ENCODE measurements around the gene CDHR5. TPM values are rescaled to one million over a fixed set of nuclear protein-coding genes. Genes with fewer than 3 reads are reported as not detected.

The CDHR5 gene
- total RNA-seq, 5 donors from 2014 or later (not counting 1 experiment from before 2014, with no cell fraction given) = 0.26 to 0.29 TPM; not detected in 3

- H3K4me1 ChIP-seq (ENCODE audit: control insufficient read depth in 1 of 2, extremely low read depth in 1 of 2, insufficient read depth in 2 of 2, low read length in 2 of 2) = peaks cover 0 to 16% of the 10 kb centered on the region in 2 experiments
- DNase-seq = no peak
- ChIA-PET CTCF (no interaction called here), POLR2A (no interaction called here)
- H3K4me3 ChIP-seq (ENCODE audit: control insufficient read depth in 1 of 2, extremely low read depth in 1 of 2, low read length in 1 of 2) = no peak overlapping the region
- Mint-ChIP-seq H3K27me3 (no peaks in the 10 kb centered on the region), H3K4me3 (no peak overlapping the region), H3K4me1 (peaks cover 10 to 18% (median 15%) of the 10 kb centered on the region in 3 donors), H3K9me3 (no peaks in the 10 kb centered on the region), H3K27ac (no peak overlapping the region), H3K36me3 (peaks cover 29% of the 10 kb centered on the region)
- H3K9me3 ChIP-seq = no peaks in the 10 kb centered on the region
- no peak for ATAC-seq (replicated peaks in 1 of 4)
- H3K27ac ChIP-seq (ENCODE audit: low read length) = no peak overlapping the region
- peaks cover 30 to 83% of the 10 kb centered on the region in 2 donors for H3K36me3 ChIP-seq (ENCODE audit: control insufficient read depth in 2 of 2, extremely low read depth in 1 of 2, insufficient read depth in 1 of 2, low read length in 1 of 2)
- no peaks in the 10 kb centered on the region for H3K27me3 ChIP-seq (replicated peaks in 1 of 2; ENCODE audit: control insufficient read depth in 2 of 2, extremely low read depth in 1 of 2, insufficient read depth in 2 of 2, low read length in 1 of 2)
- 98% methylated on average over 19 of the region's 21 CpGs for WGBS (ENCODE audit: insufficient coverage)
Observed at GRCh38 chr11:593347-593746, 31.4 kb downstream of the CDHR5 start.

GRCh38 chr11:592918-593317 lies 31.8 kb downstream of the CDHR5 start:
- Mint-ChIP-seq H3K4me1 (peaks cover 14 to 23% (median 19%) of the 10 kb centered on the region in 3 donors), H3K36me3 (peaks cover 29% of the 10 kb centered on the region), H3K27ac (no peak overlapping the region), H3K9me3 (no peaks in the 10 kb centered on the region), H3K27me3 (no peaks in the 10 kb centered on the region), H3K4me3 (no peak overlapping the region)
- Histone ChIP-seq H3K27me3 (replicated peaks in 1 of 2; ENCODE audit: control insufficient read depth in 2 of 2, extremely low read depth in 1 of 2, insufficient read depth in 2 of 2, low read length in 1 of 2) (no peaks in the 10 kb centered on the region), H3K4me3 (ENCODE audit: control insufficient read depth in 1 of 2, extremely low read depth in 1 of 2, low read length in 1 of 2) (no peak overlapping the region), H3K27ac (ENCODE audit: low read length) (no peak overlapping the region), H3K36me3 (ENCODE audit: control insufficient read depth in 2 of 2, extremely low read depth in 1 of 2, insufficient read depth in 1 of 2, low read length in 1 of 2) (peaks cover 30 to 79% of the 10 kb centered on the region in 2 donors), H3K9me3 (no peaks in the 10 kb centered on the region), H3K4me1 (ENCODE audit: control insufficient read depth in 1 of 2, extremely low read depth in 1 of 2, insufficient read depth in 2 of 2, low read length in 2 of 2) (peaks cover 0 to 21% of the 10 kb centered on the region in 2 experiments)
- POLR2A ChIA-PET = no interaction called here
- CTCF ChIA-PET = no interaction called here
- ATAC-seq (replicated peaks in 1 of 4) (no peak), DNase-seq (no peak)
- WGBS (ENCODE audit: insufficient coverage) = 100% methylated on average over 3 of the region's 10 CpGs

DNA sequence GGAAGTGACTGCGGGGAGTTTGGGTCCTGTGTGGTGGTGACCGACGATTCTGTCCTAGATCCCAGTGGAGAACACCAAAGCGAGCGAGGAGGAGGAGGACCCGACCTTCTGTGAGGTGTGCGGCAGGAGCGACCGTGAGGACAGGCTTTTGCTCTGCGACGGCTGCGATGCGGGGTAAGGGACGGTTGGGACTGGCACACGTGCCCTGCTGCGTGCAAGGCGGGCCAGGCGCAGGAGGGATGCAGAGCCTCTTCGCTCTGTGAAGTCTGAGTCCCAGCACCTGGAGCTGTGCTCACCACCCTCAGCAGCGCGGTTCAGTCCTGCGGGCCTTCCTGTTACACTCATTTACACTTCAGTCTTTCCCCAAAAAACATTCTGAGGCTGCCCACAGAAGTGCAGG lies 32.3 kb downstream of the CDHR5 start:
- Mint-ChIP-seq H3K4me1 (peaks cover 19 to 27% (median 23%) of the 10 kb centered on the region in 3 donors), H3K27ac (no peak overlapping the region), H3K4me3 (no peak overlapping the region), H3K9me3 (no peaks in the 10 kb centered on the region), H3K27me3 (no peaks in the 10 kb centered on the region), H3K36me3 (peaks cover 31% of the 10 kb centered on the region)
- no peaks in the 10 kb centered on the region for H3K9me3 ChIP-seq
- H3K27ac ChIP-seq (ENCODE audit: low read length) = no peak overlapping the region
- CTCF ChIA-PET = no interaction called here
- POLR2A ChIA-PET = no interaction called here
- H3K4me3 ChIP-seq (ENCODE audit: control insufficient read depth in 1 of 2, extremely low read depth in 1 of 2, low read length in 1 of 2) = no peak overlapping the region
- no peak for DNase-seq
- peaks cover 30 to 75% of the 10 kb centered on the region in 2 donors for H3K36me3 ChIP-seq (ENCODE audit: control insufficient read depth in 2 of 2, extremely low read depth in 1 of 2, insufficient read depth in 1 of 2, low read length in 1 of 2)
- H3K27me3 ChIP-seq (replicated peaks in 1 of 2; ENCODE audit: control insufficient read depth in 2 of 2, extremely low read depth in 1 of 2, insufficient read depth in 2 of 2, low read length in 1 of 2) = no peaks in the 10 kb centered on the region
- H3K4me1 ChIP-seq (ENCODE audit: control insufficient read depth in 1 of 2, extremely low read depth in 1 of 2, insufficient read depth in 2 of 2, low read length in 2 of 2) = peaks cover 3 to 25% of the 10 kb centered on the region in 2 experiments
- over 99% methylated on average over 19 of the region's 22 CpGs for WGBS (ENCODE audit: insufficient coverage)
- no peak for ATAC-seq (replicated peaks in 1 of 4)

DNA sequence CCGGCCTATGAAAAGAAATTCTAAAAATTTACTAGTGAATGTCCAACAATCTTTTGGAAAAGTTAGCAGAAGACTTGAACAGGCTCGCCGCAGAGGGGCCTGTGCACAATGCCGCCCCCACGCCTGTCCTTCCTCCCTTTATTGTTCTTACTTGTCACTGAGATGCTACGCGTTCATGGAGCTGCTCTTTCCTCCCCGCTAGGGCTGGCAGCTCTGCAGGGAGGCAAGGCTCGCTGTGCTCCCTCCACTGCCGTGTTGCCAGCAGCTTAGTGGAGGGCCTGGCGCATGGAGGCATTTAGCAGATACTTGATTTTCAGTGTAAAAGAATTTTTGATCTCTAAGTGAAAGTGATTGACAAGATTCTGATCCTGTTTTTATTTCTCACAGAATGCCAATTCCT lies 33.8 kb downstream of the CDHR5 start:
- H3K27ac ChIP-seq (ENCODE audit: low read length) = no peak overlapping the region
- H3K4me1 Mint-ChIP-seq = peaks cover 31 to 34% (median 33%) of the 10 kb centered on the region in 3 donors
- POLR2A ChIA-PET = no interaction called here
- no peaks in the 10 kb centered on the region for H3K9me3 Mint-ChIP-seq
- no peaks in the 10 kb centered on the region for H3K27me3 Mint-ChIP-seq
- peaks cover 26 to 78% of the 10 kb centered on the region in 2 donors for H3K36me3 ChIP-seq (ENCODE audit: control insufficient read depth in 2 of 2, extremely low read depth in 1 of 2, insufficient read depth in 1 of 2, low read length in 1 of 2)
- H3K4me3 ChIP-seq (ENCODE audit: control insufficient read depth in 1 of 2, extremely low read depth in 1 of 2, low read length in 1 of 2) = no peak overlapping the region
- no peak overlapping the region for H3K4me3 Mint-ChIP-seq
- H3K9me3 ChIP-seq = no peaks in the 10 kb centered on the region
- ATAC-seq (replicated peaks in 1 of 4) (no peak), DNase-seq (no peak)
- 82% methylated on average over 9 of the region's 11 CpGs for WGBS (ENCODE audit: insufficient coverage)
- H3K27ac Mint-ChIP-seq = peak overlapping the region in 1 of 2 donors; percentile 28
- CTCF ChIA-PET = interaction anchor here in 1 of 2 donors (0.7 kb wide), 1 partner anchor 13 kb away, joined by 3 read pairs; no protein-coding TSS in a partner anchor
- no peaks in the 10 kb centered on the region for H3K27me3 ChIP-seq (replicated peaks in 1 of 2; ENCODE audit: control insufficient read depth in 2 of 2, extremely low read depth in 1 of 2, insufficient read depth in 2 of 2, low read length in 1 of 2)
- H3K36me3 Mint-ChIP-seq = peaks cover 32% of the 10 kb centered on the region
- H3K4me1 ChIP-seq (ENCODE audit: control insufficient read depth in 1 of 2, extremely low read depth in 1 of 2, insufficient read depth in 2 of 2, low read length in 2 of 2) = peaks cover 5 to 32% of the 10 kb centered on the region in 2 experiments

GRCh38 chr11:589798-590197 lies 35.0 kb downstream of the CDHR5 start:
- POLR2A ChIA-PET = no interaction called here
- no peak overlapping the region for H3K4me3 Mint-ChIP-seq
- H3K36me3 Mint-ChIP-seq = peaks cover 32% of the 10 kb centered on the region
- H3K36me3 ChIP-seq (ENCODE audit: control insufficient read depth in 2 of 2, extremely low read depth in 1 of 2, insufficient read depth in 1 of 2, low read length in 1 of 2) = peaks cover 22 to 73% of the 10 kb centered on the region in 2 donors
- no peaks in the 10 kb centered on the region for H3K9me3 ChIP-seq
- DNase-seq (no peak), ATAC-seq (replicated peaks in 1 of 4) (no peak)
- no peak overlapping the region for H3K27ac ChIP-seq (ENCODE audit: low read length)
- H3K4me1 ChIP-seq (ENCODE audit: control insufficient read depth in 1 of 2, extremely low read depth in 1 of 2, insufficient read depth in 2 of 2, low read length in 2 of 2) = peaks cover 5 to 32% of the 10 kb centered on the region in 2 experiments
- H3K27me3 ChIP-seq (replicated peaks in 1 of 2; ENCODE audit: control insufficient read depth in 2 of 2, extremely low read depth in 1 of 2, insufficient read depth in 2 of 2, low read length in 1 of 2) = no peaks in the 10 kb centered on the region
- H3K4me3 ChIP-seq (ENCODE audit: control insufficient read depth in 1 of 2, extremely low read depth in 1 of 2, low read length in 1 of 2) = no peak overlapping the region
- CTCF ChIA-PET = interaction anchor here in 1 of 2 donors (2.3 kb wide), 1 partner anchor 35 kb away, joined by 9 read pairs; no protein-coding TSS in a partner anchor
- peak overlapping the region in 1 of 2 donors; percentile 55 for H3K27ac Mint-ChIP-seq
- H3K9me3 Mint-ChIP-seq = no peaks in the 10 kb centered on the region
- 94% methylated on average over 26 of the region's 26 CpGs for WGBS (ENCODE audit: insufficient coverage)
- H3K27me3 Mint-ChIP-seq = no peaks in the 10 kb centered on the region
- H3K4me1 Mint-ChIP-seq = peaks cover 28 to 34% (median 30%) of the 10 kb centered on the region in 3 donors

- Histone ChIP-seq H3K4me1 (ENCODE audit: control insufficient read depth in 1 of 2, extremely low read depth in 1 of 2, insufficient read depth in 2 of 2, low read length in 2 of 2) (peaks cover 5 to 32% of the 10 kb centered on the region in 2 experiments), H3K27me3 (replicated peaks in 1 of 2; ENCODE audit: control insufficient read depth in 2 of 2, extremely low read depth in 1 of 2, insufficient read depth in 2 of 2, low read length in 1 of 2) (no peaks in the 10 kb centered on the region), H3K27ac (ENCODE audit: low read length) (peak overlapping the region; percentile 68), H3K4me3 (ENCODE audit: control insufficient read depth in 1 of 2, extremely low read depth in 1 of 2, low read length in 1 of 2) (no peak overlapping the region), H3K9me3 (no peaks in the 10 kb centered on the region), H3K36me3 (ENCODE audit: control insufficient read depth in 2 of 2, extremely low read depth in 1 of 2, insufficient read depth in 1 of 2, low read length in 1 of 2) (peaks cover 14 to 70% of the 10 kb centered on the region in 2 donors)
- ATAC-seq (replicated peaks in 1 of 4) = peak; percentile 92 to 98 (median 94)
- H3K9me3 Mint-ChIP-seq = no peaks in the 10 kb centered on the region
- H3K36me3 Mint-ChIP-seq = peaks cover 31% of the 10 kb centered on the region
- ChIA-PET CTCF (interaction anchor here (0.7 to 2.3 kb wide), 2 partner anchors 33 to 41 kb away, joined by 3 to 9 read pairs; no protein-coding TSS in a partner anchor), POLR2A (interaction anchor here (0.6 kb wide), 2 partner anchors 28 to 173 kb away, joined by 3 to 4 read pairs; partner anchors contain the start of gene IRF7 (in 1 of the 2))
- H3K4me3 Mint-ChIP-seq = peak overlapping the region; percentile 69 to 80 (median 77)
- WGBS (ENCODE audit: insufficient coverage) = 0% methylated on average over 4 of the region's 6 CpGs
- no peaks in the 10 kb centered on the region for H3K27me3 Mint-ChIP-seq
- peak; percentile 43 to 89 (median 67) for DNase-seq
- H3K27ac Mint-ChIP-seq = peak overlapping the region; percentile 99
- peaks cover 28 to 34% (median 33%) of the 10 kb centered on the region in 3 donors for H3K4me1 Mint-ChIP-seq
Observed at GRCh38 chr11:587978-588380, 36.8 kb downstream of the CDHR5 start.
